CD14-positive monocyte (primary cell): ENCODE results near the gene FBXW7. TPM values are rescaled to one million over a fixed set of nuclear protein-coding genes. Genes with fewer than 3 reads are reported as not detected.

Experiments
- DNase-seq, 3 donors: peaks; one replicate each; pipeline ENCODE4 v3.0.0-alpha.2; 2011 to 2022
- H2AFZ ChIP-seq: 2 replicates; pipeline ENCODE4 v1.6.0; 2012; ENCODE audit warnings: mild to moderate bottlenecking, low read depth, low read length, inconsistent platforms; ENCODE audit not compliant: insufficient read depth, poor library complexity, severe bottlenecking
- H3K27ac ChIP-seq, 2 donors: 1 replicate in 1 of 2; 2 replicates in 1 of 2; pipeline ENCODE4 v1.5.1; 2012 to 2013; ENCODE audit warnings: low read length in 2 of 2, control low read depth in 1 of 2, inconsistent platforms in 1 of 2, low read depth in 1 of 2, mild to moderate bottlenecking in 1 of 2
- H3K27me3 ChIP-seq, 2 donors: one replicate each; pipeline versions ENCODE4 v1.6.0 to v1.6.1; 2011 to 2013; ENCODE audit warnings: low read length in 2 of 2; ENCODE audit not compliant: control insufficient read depth in 2 of 2, insufficient read depth in 2 of 2
- H3K36me3 ChIP-seq, 2 donors: replicated peaks in 1 of 2; 1 replicate in 1 of 2; 2 replicates in 1 of 2; pipeline versions ENCODE4 v1.5.1 to v1.6.1; 2012 to 2013; ENCODE audit warnings: low read length in 2 of 2, control low read depth in 1 of 2, inconsistent platforms in 1 of 2, mild to moderate bottlenecking in 1 of 2; ENCODE audit not compliant: insufficient read depth in 2 of 2, control insufficient read depth in 1 of 2
- H3K4me1 ChIP-seq, 2 donors: 1 replicate in 1 of 2; 2 replicates in 1 of 2; pipeline versions ENCODE4 v1.5.1 to v1.6.1; 2012 to 2013; ENCODE audit warnings: low read length in 2 of 2, control low read depth in 1 of 2, inconsistent platforms in 1 of 2, mild to moderate bottlenecking in 1 of 2, moderate library complexity in 1 of 2; ENCODE audit not compliant: insufficient read depth in 2 of 2, control insufficient read depth in 1 of 2
- H3K4me2 ChIP-seq: replicated peaks from 2 replicates; pipeline ENCODE3; 2012; ENCODE audit warnings: low read length, moderate library complexity, mild to moderate bottlenecking; ENCODE audit not compliant: poor library complexity, severe bottlenecking; ENCODE audit errors: extremely low read depth
- H3K4me3 ChIP-seq, 3 experiments: fragments of 200-600 bp in 1 of 3; sonication (generic) in 1 of 3; replicated peaks in 1 of 3; 1 replicate in 2 of 3; 2 replicates in 1 of 3; pipeline ENCODE4 v1.5.1; 2011 to 2013; ENCODE audit warnings: low read length in 3 of 3, mild to moderate bottlenecking in 3 of 3, control low read depth in 2 of 3, low read depth in 2 of 3, inconsistent platforms in 1 of 3, moderate library complexity in 1 of 3
- H3K79me2 ChIP-seq: 2 replicates; pipeline ENCODE4 v1.6.0; 2012; ENCODE audit warnings: mild to moderate bottlenecking, control low read depth, inconsistent platforms, low read length, moderate library complexity; ENCODE audit not compliant: insufficient read depth
- H3K9ac ChIP-seq: 2 replicates; pipeline ENCODE4 v1.6.0; 2017; ENCODE audit warnings: low read length, mild to moderate bottlenecking; ENCODE audit not compliant: insufficient read depth, poor library complexity, severe bottlenecking
- H3K9me3 ChIP-seq, 2 donors: replicated peaks in 1 of 2; 1 replicate in 1 of 2; 2 replicates in 1 of 2; pipeline versions ENCODE4 v1.5.1 to v1.6.1; 2012 to 2013; ENCODE audit warnings: low read length in 2 of 2, control low read depth in 1 of 2; ENCODE audit not compliant: control insufficient read depth in 1 of 2, insufficient read depth in 1 of 2
- H4K20me1 ChIP-seq: 2 replicates; pipeline ENCODE4 v1.6.0; 2012; ENCODE audit warnings: mild to moderate bottlenecking, low read length, control low read depth, moderate library complexity; ENCODE audit not compliant: insufficient read depth
- H3K27ac Mint-ChIP-seq, 7 donors: one replicate each; pipeline ENCODE4 v1.8.0; 2020; ENCODE audit warnings: mild to moderate bottlenecking in 7 of 7, mixed read lengths in 7 of 7, moderate library complexity in 6 of 7, inconsistent platforms in 2 of 7
- H3K27me3 Mint-ChIP-seq, 3 donors: one replicate each; pipeline ENCODE4 v1.8.0; 2021 to 2022; ENCODE audit warnings: low read depth in 3 of 3, mild to moderate bottlenecking in 3 of 3, mixed read lengths in 3 of 3, moderate library complexity in 3 of 3, inconsistent platforms in 1 of 3
- H3K36me3 Mint-ChIP-seq, 2 donors: one replicate each; pipeline ENCODE4 v1.8.0; 2020; ENCODE audit warnings: mixed read lengths in 2 of 2, inconsistent platforms in 1 of 2, mild to moderate bottlenecking in 1 of 2
- H3K4me1 Mint-ChIP-seq: one replicate; pipeline ENCODE4 v1.8.0; 2020; ENCODE audit warnings: mild to moderate bottlenecking, mixed read lengths
- H3K4me3 Mint-ChIP-seq, 2 donors: one replicate each; pipeline ENCODE4 v1.8.0; 2020; ENCODE audit warnings: mild to moderate bottlenecking in 2 of 2, mixed read lengths in 2 of 2, moderate library complexity in 1 of 2
- H3K9me3 Mint-ChIP-seq, 7 donors: one replicate each; pipeline ENCODE4 v1.8.0; 2020 to 2022; ENCODE audit warnings: mixed read lengths in 7 of 7, mild to moderate bottlenecking in 6 of 7, moderate library complexity in 6 of 7, inconsistent platforms in 2 of 7
- WGBS: methylation state at CpG from one replicate; pipeline ENCODE4 v1.1.5; 2013; ENCODE audit warnings: missing lambda C conversion rate; ENCODE audit not compliant: insufficient coverage; 5-methylcytosine and 5-hydroxymethylcytosine counted together
- intact Hi-C, 2 donors: fragments of 100-400 bp; cut with micrococcal nuclease; formaldehyde crosslinking; loops; one replicate each; pipeline versions ENCODE4 v1.15.0 to v1.15.1; 2023
- polyA plus RNA-seq, 3 donors: library from polyadenylated mRNA; depleted of rRNA in 1 of 3; unstranded in 2 of 3; stranded (reverse) in 1 of 3; fragments of 300-500 nt in 2 of 3; fragments of >200 nt in 1 of 3; fragmentation: Illumina TruSeq in 2 of 3; gene quantifications; 1 replicate in 2 of 3; 2 replicates in 1 of 3; pipeline ENCODE4 v1.2.3, GENCODE V29; 2012 to 2021
- TF ChIP-seq, protein P1 (sequence below): fragments of 200-600 bp; IDR thresholded peaks from one replicate; pipeline ENCODE4 v1.8.0; 2022; ENCODE audit warnings: antibody characterized with exemption, mild to moderate bottlenecking

FBXW7 gene
- polyA plus RNA-seq, 3 donors: 25.1 to 44.9 (median 35.6) TPM

DNA sequence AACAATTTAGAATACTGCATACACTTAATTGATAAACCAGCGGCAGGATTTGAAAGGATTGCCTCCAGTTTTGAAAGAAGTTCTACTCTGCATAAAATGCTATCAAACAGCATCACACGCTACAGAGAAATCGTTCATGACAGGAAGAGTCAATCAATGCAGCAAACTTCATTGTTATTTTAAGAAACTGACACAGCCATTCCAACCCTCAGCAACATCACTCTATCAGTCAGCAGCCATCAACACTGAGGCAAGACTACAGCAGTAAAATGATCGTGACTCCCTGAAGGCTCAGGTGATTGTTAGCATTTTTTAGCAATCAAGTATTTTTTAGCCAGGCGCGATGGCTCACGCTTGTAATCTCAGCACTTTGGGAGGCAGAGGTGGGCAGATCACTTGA lies 98.3 kb downstream of the FBXW7 start:
- Histone ChIP-seq H3K27me3 (no peaks in the 10 kb centered on the region), H3K9ac (no peak overlapping the region), H3K4me2 (no peak overlapping the region), H3K27ac (no peak overlapping the region), H4K20me1 (peaks cover 92% of the 10 kb centered on the region), H3K9me3 (no peaks in the 10 kb centered on the region), H3K79me2 (peaks cover 74% of the 10 kb centered on the region), H3K4me1 (peaks cover 2 to 13% of the 10 kb centered on the region in 2 donors), H3K4me3 (no peak overlapping the region), H3K36me3 (no peaks in the 10 kb centered on the region), H2AFZ (no peak overlapping the region)
- no peak for DNase-seq
- H3K27me3 Mint-ChIP-seq: peaks cover 0 to 1% (median 0%) of the 10 kb centered on the region in 3 donors
- intact Hi-C loops: no loop called here
- no peak overlapping the region for H3K4me3 Mint-ChIP-seq
- peaks cover 10 to 14% of the 10 kb centered on the region in 2 donors for H3K36me3 Mint-ChIP-seq
- H3K27ac Mint-ChIP-seq: no peak overlapping the region
- peaks cover 0 to 6% (median 2%) of the 10 kb centered on the region in 7 donors for H3K9me3 Mint-ChIP-seq
- TF ChIP-seq, protein P1, sequence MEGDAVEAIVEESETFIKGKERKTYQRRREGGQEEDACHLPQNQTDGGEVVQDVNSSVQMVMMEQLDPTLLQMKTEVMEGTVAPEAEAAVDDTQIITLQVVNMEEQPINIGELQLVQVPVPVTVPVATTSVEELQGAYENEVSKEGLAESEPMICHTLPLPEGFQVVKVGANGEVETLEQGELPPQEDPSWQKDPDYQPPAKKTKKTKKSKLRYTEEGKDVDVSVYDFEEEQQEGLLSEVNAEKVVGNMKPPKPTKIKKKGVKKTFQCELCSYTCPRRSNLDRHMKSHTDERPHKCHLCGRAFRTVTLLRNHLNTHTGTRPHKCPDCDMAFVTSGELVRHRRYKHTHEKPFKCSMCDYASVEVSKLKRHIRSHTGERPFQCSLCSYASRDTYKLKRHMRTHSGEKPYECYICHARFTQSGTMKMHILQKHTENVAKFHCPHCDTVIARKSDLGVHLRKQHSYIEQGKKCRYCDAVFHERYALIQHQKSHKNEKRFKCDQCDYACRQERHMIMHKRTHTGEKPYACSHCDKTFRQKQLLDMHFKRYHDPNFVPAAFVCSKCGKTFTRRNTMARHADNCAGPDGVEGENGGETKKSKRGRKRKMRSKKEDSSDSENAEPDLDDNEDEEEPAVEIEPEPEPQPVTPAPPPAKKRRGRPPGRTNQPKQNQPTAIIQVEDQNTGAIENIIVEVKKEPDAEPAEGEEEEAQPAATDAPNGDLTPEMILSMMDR: no peak
- H3K4me1 Mint-ChIP-seq: peaks cover 24% of the 10 kb centered on the region
- WGBS: 100% methylated on average over 5 of the region's 7 CpGs

DNA sequence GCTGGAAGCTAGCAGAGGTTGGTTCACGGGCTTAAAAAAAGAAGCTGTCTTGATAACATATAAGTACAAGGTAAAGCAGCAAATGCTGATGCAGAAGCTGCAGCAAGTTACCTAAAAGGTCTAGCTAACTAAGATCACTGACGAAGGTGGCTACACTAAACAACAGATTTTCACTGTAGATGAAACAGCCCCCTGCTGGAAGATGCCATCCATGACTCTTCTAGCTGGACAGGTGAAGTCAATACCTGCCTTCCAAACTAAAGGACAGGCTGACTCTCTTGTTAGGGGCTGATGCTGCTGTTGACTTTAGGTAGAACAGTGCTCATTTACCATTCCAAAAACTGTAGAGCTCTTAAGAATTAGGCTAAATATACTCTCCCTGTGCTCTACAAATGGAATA lies 99.5 kb downstream of the FBXW7 start:
- Histone ChIP-seq H4K20me1 (peaks cover 92% of the 10 kb centered on the region), H3K9me3 (no peaks in the 10 kb centered on the region), H3K27me3 (no peaks in the 10 kb centered on the region), H3K9ac (no peak overlapping the region), H3K4me3 (no peak overlapping the region), H3K4me1 (peaks cover 2 to 8% of the 10 kb centered on the region in 2 donors), H3K4me2 (no peak overlapping the region), H3K36me3 (no peaks in the 10 kb centered on the region), H3K27ac (no peak overlapping the region), H3K79me2 (peaks cover 84% of the 10 kb centered on the region), H2AFZ (no peak overlapping the region)
- H3K4me1 Mint-ChIP-seq: peaks cover 16% of the 10 kb centered on the region
- peaks cover 0 to 6% (median 2%) of the 10 kb centered on the region in 7 donors for H3K9me3 Mint-ChIP-seq
- H3K27ac Mint-ChIP-seq: no peak overlapping the region
- 100% methylated on average over 1 of the region's 2 CpGs for WGBS
- H3K36me3 Mint-ChIP-seq: peaks cover 11 to 16% of the 10 kb centered on the region in 2 donors
- H3K4me3 Mint-ChIP-seq: no peak overlapping the region
- DNase-seq: no peak
- intact Hi-C loops: no loop called here
- TF ChIP-seq, protein P1: no peak
- H3K27me3 Mint-ChIP-seq: peaks cover 0 to 1% (median 0%) of the 10 kb centered on the region in 3 donors
